A549 (cell line): ENCODE measurements around the gene SCML1. TPM values are rescaled to one million over a fixed set of nuclear protein-coding genes. Genes with fewer than 3 reads are reported as not detected.

Source experiments
- ATAC-seq, 2 experiments: fragments of 200-7000 bp in 1 of 2; fragments of >200 bp in 1 of 2; cut with Nextera tagmentation in 1 of 2; cut with Tn5 transposase in 1 of 2; 3 replicates each; pipeline versions ENCODE4 v1.8.0 to v1.9.1; 2018 to 2020; ENCODE audit warnings: mild to moderate bottlenecking in 1 of 2, moderate library complexity in 1 of 2
- CTCF ChIA-PET: fragments of 300-600 bp; sonication (Branson Sonifier 250); formaldehyde crosslinking; extraction: SDS; loops from one replicate; lab custom pipeline; 2021; ENCODE audit warnings: antibody characterized with exemption, inconsistent platforms; lab: Yijun Ruan, JAX
- POLR2A ChIA-PET: fragments of 350-600 bp; formaldehyde crosslinking; extraction: SDS; loops from one replicate; lab custom pipeline; 2021; ENCODE audit warnings: antibody characterized with exemption, inconsistent platforms; lab: Yijun Ruan, JAX
- DNase-seq, 2 experiments: peaks; one replicate each; pipeline versions ENCODE4 v3.0.0 to v3.0.0-alpha.2; 2011 to 2016; ENCODE audit warnings: low read depth in 1 of 2, low spot score in 1 of 2
- FAIRE-seq: peaks from 2 replicates; lab custom pipeline; 2011; peaks lifted over from hg19 to GRCh38; lab: Jason Lieb, UNC
- H3K27ac ChIP-seq, 2 experiments: fragments of >200 bp; sonication (Bioruptor Twin); formaldehyde crosslinking; 3 replicates each; pipeline ENCODE4 v1.5.1; 2016 to 2017
- H3K4me1 ChIP-seq: fragments of >200 bp; sonication (Bioruptor Twin); formaldehyde crosslinking; 3 replicates; pipeline ENCODE4 v1.6.1; 2016
- H3K4me2 ChIP-seq: fragments of >200 bp; sonication (Bioruptor Twin); formaldehyde crosslinking; 3 replicates; pipeline ENCODE4 v1.6.1; 2016
- H3K4me3 ChIP-seq: fragments of >200 bp; sonication (Bioruptor Twin); formaldehyde crosslinking; 3 replicates; pipeline ENCODE4 v1.5.1; 2016
- H3K9me3 ChIP-seq: fragments of >200 bp; sonication (Bioruptor Twin); formaldehyde crosslinking; 3 replicates; pipeline ENCODE4 v1.6.1; 2016
- BHLHE40 ChIP-seq: IDR thresholded peaks from 2 replicates; pipeline ENCODE4 v1.6.1; 2012; ENCODE audit warnings: low read depth, low read length, inconsistent platforms
- CEBPB ChIP-seq, 2 experiments: fragments of >200 bp in 1 of 2; sonication (Bioruptor Twin) in 1 of 2; formaldehyde crosslinking in 1 of 2; IDR thresholded peaks; 2 replicates each; pipeline ENCODE4 v1.6.1; 2012 to 2016
- CHD2 ChIP-seq: fragments of 150-350 bp; IDR thresholded peaks from 2 replicates; pipeline ENCODE4 v1.6.1; 2014; ENCODE audit warnings: low read length; ENCODE audit not compliant: partially characterized antibody
- CHD4 ChIP-seq: fragments of 200-600 bp; sonication (generic); IDR thresholded peaks from 2 replicates; pipeline ENCODE4 v1.6.1; 2016; ENCODE audit warnings: antibody characterized with exemption, mild to moderate bottlenecking, borderline replicate concordance
- EP300 ChIP-seq, 2 experiments: fragments of >200 bp; sonication (Bioruptor Twin); formaldehyde crosslinking; IDR thresholded peaks; 2 replicates in 1 of 2; 3 replicates in 1 of 2; pipeline ENCODE4 v1.6.1; 2016 to 2017
- GATA3 ChIP-seq: IDR thresholded peaks from 2 replicates; pipeline ENCODE4 v1.6.1; 2012; ENCODE audit warnings: borderline replicate concordance
- HEYL ChIP-seq: fragments of 250-450 bp; sonication (Bioruptor Pico); IDR thresholded peaks from 2 replicates; pipeline ENCODE4 v1.8.0; 2021; ENCODE audit warnings: mild to moderate bottlenecking, moderate library complexity
- HOXA7 ChIP-seq: fragments of 250-450 bp; sonication (Bioruptor Pico); IDR thresholded peaks from 2 replicates; pipeline ENCODE4 v1.5.0; 2020; ENCODE audit warnings: mild to moderate bottlenecking, moderate library complexity
- KDM5A ChIP-seq: fragments of 200-600 bp; sonication (generic); IDR thresholded peaks from 2 replicates; pipeline ENCODE4 v1.6.1; 2016; ENCODE audit warnings: antibody characterized with exemption, mild to moderate bottlenecking
- MAZ ChIP-seq: fragments of 150-350 bp; IDR thresholded peaks from 2 replicates; pipeline ENCODE4 v1.6.1; 2014; ENCODE audit warnings: antibody characterized with exemption, low read depth, low read length, borderline replicate concordance
- NFE2L2 ChIP-seq: fragments of 150-350 bp; conservative IDR thresholded peaks from 2 replicates; pipeline ENCODE4 v1.6.1; 2014; ENCODE audit warnings: low read length
- NPAS2 ChIP-seq: fragments of 250-450 bp; sonication (Bioruptor Pico); IDR thresholded peaks from 2 replicates; pipeline ENCODE4 v1.8.0; 2022; ENCODE audit warnings: mild to moderate bottlenecking, moderate library complexity, borderline replicate concordance
- PHF8 ChIP-seq: fragments of 200-600 bp; sonication (generic); IDR thresholded peaks from 2 replicates; pipeline ENCODE4 v1.6.1; 2016; ENCODE audit warnings: low read depth, mild to moderate bottlenecking, antibody characterized with exemption, moderate library complexity, borderline replicate concordance
- POLR2AphosphoS2 ChIP-seq: conservative IDR thresholded peaks from 2 replicates; pipeline ENCODE4 v1.6.1; 2012; ENCODE audit warnings: low read length, improper control_type of control experiment, inconsistent platforms
- RARB ChIP-seq: fragments of 250-450 bp; sonication (Bioruptor Pico); IDR thresholded peaks from 2 replicates; pipeline ENCODE4 v1.8.0; 2021; ENCODE audit warnings: mild to moderate bottlenecking, moderate library complexity
- RCOR1 ChIP-seq: fragments of 150-350 bp; IDR thresholded peaks from 2 replicates; pipeline ENCODE4 v1.6.1; 2014; ENCODE audit warnings: antibody characterized with exemption, low read length, low read depth
- RFX5 ChIP-seq: fragments of 450-650 bp; IDR thresholded peaks from 2 replicates; pipeline ENCODE4 v1.7.1; 2014; ENCODE audit warnings: antibody characterized with exemption, mild to moderate bottlenecking, moderate library complexity
- TP53 ChIP-seq: fragments of 250-450 bp; sonication (Bioruptor Pico); IDR thresholded peaks from 2 replicates; pipeline ENCODE4 v1.5.0; 2021; ENCODE audit warnings: mild to moderate bottlenecking, moderate library complexity
- ZFP36 ChIP-seq: fragments of 450-650 bp; IDR thresholded peaks from 2 replicates; pipeline ENCODE4 v1.6.1; 2014; ENCODE audit warnings: borderline replicate concordance; ENCODE audit not compliant: partially characterized antibody
- WGBS: methylation state at CpG from one replicate; pipeline ENCODE4 v1.1.6; 2017; ENCODE audit errors: missing lambda C conversion rate; 5-methylcytosine and 5-hydroxymethylcytosine counted together
- polyA plus RNA-seq, 4 experiments: library from polyadenylated mRNA; depleted of rRNA in 3 of 4; stranded (reverse); fragments of >200 nt; fragmentation: RNase III in 1 of 4; extraction: RNeasy Plus Mini Kit Qiagen cat#74134 plus additional on column Dnase treatment in 1 of 4; gene quantifications; 2 replicates in 3 of 4; 3 replicates in 1 of 4; pipeline ENCODE4 v1.2.3, GENCODE V29; 2011 to 2017
- TF ChIP-seq, protein P1 (sequence below): IDR thresholded peaks from 2 replicates; pipeline ENCODE4 v1.6.1; 2012; ENCODE audit warnings: low read depth, borderline replicate concordance
- TF ChIP-seq, protein P2 (sequence below): fragments of 150-350 bp; IDR thresholded peaks from 2 replicates; pipeline ENCODE4 v1.6.1; 2014; ENCODE audit warnings: low read depth, mild to moderate bottlenecking, low read length
- TF ChIP-seq, protein P3 (sequence below): fragments of 250-450 bp; sonication (Bioruptor Pico); IDR thresholded peaks from 2 replicates; pipeline ENCODE4 v1.5.0; 2021; ENCODE audit warnings: mild to moderate bottlenecking, moderate library complexity, borderline replicate concordance
- TF ChIP-seq, protein P4 (sequence below): fragments of >200 bp; sonication (Bioruptor Twin); formaldehyde crosslinking; IDR thresholded peaks from 2 replicates; pipeline ENCODE4 v1.6.1; 2016
- TF ChIP-seq, protein P5 (sequence below): fragments of 200-600 bp; sonication (generic); IDR thresholded peaks from 2 replicates; pipeline ENCODE4 v1.6.1; 2016; ENCODE audit warnings: antibody characterized with exemption, mild to moderate bottlenecking, moderate library complexity
- TF ChIP-seq, protein P6 (sequence below): fragments of >200 bp; sonication (Bioruptor Twin); formaldehyde crosslinking; IDR thresholded peaks from 3 replicates; pipeline ENCODE4 v1.6.1; 2016

Gene SCML1
- polyA plus RNA-seq, 2 of the 4 experiments (the other 2 are of a cell fraction) = 4.9 to 13.3 TPM

DNA sequence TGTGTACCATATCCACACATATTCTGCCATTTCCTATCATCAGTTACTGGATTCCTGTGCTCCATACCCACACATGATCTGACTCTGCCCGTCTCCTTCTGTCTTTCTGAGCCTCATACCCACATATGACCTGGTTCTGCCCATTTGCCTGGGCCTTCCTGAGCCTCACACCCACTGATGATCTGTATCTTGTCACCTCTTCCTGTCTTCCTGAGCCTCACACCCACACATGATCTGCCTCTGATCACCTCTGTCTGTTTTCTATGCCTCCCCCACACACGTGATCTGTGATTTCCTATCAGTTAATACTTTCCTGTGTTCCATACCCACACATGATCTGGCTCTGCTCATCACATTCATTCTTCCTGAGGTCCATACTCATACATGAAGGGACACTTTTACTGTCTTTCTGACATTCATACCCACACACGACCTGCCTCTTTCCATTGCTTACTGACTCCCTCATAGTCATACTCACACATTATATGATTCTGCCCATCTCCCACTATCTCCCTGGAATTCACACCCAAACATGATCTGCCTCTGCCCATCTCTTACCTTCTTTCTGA lies 32.5 kb downstream of the SCML1 start:
- ChIA-PET POLR2A (no interaction called here), CTCF (no interaction called here)
- H3K27ac ChIP-seq = no peak overlapping the region
- no peak for DNase-seq
- 2% methylated on average over 3 of the region's 3 CpGs for WGBS
- no peak for TF ChIP-seq KDM5A
- no peak for TF ChIP-seq EP300 (IDR thresholded peaks at IDR 0.05)
- TF ChIP-seq BHLHE40 = no peak
- no peak for TF ChIP-seq ZFP36
- no peak for TF ChIP-seq CHD2
- no peak for TF ChIP-seq CEBPB (IDR thresholded peaks at IDR 0.05)
- TF ChIP-seq NPAS2 (CRISPR knock-in tag) = no peak
- no peak for TF ChIP-seq POLR2AphosphoS2
- no peak for TF ChIP-seq RFX5
- TF ChIP-seq MAZ = no peak
- TF ChIP-seq, protein P1, sequence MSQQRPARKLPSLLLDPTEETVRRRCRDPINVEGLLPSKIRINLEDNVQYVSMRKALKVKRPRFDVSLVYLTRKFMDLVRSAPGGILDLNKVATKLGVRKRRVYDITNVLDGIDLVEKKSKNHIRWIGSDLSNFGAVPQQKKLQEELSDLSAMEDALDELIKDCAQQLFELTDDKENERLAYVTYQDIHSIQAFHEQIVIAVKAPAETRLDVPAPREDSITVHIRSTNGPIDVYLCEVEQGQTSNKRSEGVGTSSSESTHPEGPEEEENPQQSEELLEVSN = no peak
- TF ChIP-seq TP53 = no peak
- TF ChIP-seq, protein P2, sequence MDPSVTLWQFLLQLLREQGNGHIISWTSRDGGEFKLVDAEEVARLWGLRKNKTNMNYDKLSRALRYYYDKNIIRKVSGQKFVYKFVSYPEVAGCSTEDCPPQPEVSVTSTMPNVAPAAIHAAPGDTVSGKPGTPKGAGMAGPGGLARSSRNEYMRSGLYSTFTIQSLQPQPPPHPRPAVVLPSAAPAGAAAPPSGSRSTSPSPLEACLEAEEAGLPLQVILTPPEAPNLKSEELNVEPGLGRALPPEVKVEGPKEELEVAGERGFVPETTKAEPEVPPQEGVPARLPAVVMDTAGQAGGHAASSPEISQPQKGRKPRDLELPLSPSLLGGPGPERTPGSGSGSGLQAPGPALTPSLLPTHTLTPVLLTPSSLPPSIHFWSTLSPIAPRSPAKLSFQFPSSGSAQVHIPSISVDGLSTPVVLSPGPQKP = no peak
- TF ChIP-seq, protein P3, sequence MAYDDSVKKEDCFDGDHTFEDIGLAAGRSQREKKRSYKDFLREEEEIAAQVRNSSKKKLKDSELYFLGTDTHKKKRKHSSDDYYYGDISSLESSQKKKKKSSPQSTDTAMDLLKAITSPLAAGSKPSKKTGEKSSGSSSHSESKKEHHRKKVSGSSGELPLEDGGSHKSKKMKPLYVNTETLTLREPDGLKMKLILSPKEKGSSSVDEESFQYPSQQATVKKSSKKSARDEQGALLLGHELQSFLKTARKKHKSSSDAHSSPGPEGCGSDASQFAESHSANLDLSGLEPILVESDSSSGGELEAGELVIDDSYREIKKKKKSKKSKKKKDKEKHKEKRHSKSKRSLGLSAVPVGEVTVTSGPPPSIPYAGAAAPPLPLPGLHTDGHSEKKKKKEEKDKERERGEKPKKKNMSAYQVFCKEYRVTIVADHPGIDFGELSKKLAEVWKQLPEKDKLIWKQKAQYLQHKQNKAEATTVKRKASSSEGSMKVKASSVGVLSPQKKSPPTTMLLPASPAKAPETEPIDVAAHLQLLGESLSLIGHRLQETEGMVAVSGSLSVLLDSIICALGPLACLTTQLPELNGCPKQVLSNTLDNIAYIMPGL (CRISPR knock-in tag) = no peak
- TF ChIP-seq HOXA7 (CRISPR knock-in tag) = no peak
- TF ChIP-seq RCOR1 = no peak
- TF ChIP-seq, protein P4, sequence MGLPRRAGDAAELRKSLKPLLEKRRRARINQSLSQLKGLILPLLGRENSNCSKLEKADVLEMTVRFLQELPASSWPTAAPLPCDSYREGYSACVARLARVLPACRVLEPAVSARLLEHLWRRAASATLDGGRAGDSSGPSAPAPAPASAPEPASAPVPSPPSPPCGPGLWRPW = no peak
- TF ChIP-seq, protein P5, sequence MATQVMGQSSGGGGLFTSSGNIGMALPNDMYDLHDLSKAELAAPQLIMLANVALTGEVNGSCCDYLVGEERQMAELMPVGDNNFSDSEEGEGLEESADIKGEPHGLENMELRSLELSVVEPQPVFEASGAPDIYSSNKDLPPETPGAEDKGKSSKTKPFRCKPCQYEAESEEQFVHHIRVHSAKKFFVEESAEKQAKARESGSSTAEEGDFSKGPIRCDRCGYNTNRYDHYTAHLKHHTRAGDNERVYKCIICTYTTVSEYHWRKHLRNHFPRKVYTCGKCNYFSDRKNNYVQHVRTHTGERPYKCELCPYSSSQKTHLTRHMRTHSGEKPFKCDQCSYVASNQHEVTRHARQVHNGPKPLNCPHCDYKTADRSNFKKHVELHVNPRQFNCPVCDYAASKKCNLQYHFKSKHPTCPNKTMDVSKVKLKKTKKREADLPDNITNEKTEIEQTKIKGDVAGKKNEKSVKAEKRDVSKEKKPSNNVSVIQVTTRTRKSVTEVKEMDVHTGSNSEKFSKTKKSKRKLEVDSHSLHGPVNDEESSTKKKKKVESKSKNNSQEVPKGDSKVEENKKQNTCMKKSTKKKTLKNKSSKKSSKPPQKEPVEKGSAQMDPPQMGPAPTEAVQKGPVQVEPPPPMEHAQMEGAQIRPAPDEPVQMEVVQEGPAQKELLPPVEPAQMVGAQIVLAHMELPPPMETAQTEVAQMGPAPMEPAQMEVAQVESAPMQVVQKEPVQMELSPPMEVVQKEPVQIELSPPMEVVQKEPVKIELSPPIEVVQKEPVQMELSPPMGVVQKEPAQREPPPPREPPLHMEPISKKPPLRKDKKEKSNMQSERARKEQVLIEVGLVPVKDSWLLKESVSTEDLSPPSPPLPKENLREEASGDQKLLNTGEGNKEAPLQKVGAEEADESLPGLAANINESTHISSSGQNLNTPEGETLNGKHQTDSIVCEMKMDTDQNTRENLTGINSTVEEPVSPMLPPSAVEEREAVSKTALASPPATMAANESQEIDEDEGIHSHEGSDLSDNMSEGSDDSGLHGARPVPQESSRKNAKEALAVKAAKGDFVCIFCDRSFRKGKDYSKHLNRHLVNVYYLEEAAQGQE = no peak
- TF ChIP-seq, all 56 proteins: peak for 0
- FAIRE-seq (no peak), ATAC-seq (no peak)
- Histone ChIP-seq H3K4me1 (no peaks in the 10 kb centered on the region), H3K9me3 (no peaks in the 10 kb centered on the region), H3K4me3 (no peak overlapping the region), H3K4me2 (no peak overlapping the region)

DNA sequence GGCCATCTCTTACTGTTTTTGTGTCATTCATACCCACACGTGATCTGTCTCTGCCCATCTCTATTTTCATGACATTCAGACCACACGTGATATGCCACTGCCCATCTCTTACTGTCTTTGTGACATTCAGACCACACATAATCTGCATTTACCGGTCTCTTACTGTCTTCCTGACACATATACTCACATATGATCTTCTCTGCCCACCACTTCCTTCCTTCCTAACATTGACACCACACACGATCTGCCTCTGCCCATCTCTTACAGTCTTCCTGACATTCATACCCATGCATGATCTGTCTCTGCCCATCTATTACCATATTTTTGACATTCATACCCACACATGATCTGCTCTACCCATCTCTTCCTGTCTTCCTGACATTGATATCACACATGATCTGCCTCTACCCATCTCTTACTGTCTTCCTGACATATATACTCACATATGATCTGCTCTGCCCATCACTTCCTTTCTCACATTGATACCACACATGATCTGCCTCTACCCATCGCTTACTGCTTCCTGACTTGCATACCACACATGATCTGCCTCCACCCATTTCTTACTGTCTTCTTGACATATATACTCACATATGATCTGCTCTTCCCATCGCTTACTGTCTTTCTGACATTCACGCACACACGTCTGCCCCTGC lies 36.1 kb downstream of the SCML1 start:
- 31% methylated on average over 8 of the region's 8 CpGs for WGBS
- no peak overlapping the region for H3K4me3 ChIP-seq
- no peaks in the 10 kb centered on the region for H3K4me1 ChIP-seq
- no peak for FAIRE-seq
- CTCF ChIA-PET = no interaction called here
- H3K9me3 ChIP-seq = no peaks in the 10 kb centered on the region
- no peak for DNase-seq
- POLR2A ChIA-PET = no interaction called here
- no peak for ATAC-seq
- no peak overlapping the region for H3K4me2 ChIP-seq
- H3K27ac ChIP-seq = no peak overlapping the region
- TF ChIP-seq, protein P6, sequence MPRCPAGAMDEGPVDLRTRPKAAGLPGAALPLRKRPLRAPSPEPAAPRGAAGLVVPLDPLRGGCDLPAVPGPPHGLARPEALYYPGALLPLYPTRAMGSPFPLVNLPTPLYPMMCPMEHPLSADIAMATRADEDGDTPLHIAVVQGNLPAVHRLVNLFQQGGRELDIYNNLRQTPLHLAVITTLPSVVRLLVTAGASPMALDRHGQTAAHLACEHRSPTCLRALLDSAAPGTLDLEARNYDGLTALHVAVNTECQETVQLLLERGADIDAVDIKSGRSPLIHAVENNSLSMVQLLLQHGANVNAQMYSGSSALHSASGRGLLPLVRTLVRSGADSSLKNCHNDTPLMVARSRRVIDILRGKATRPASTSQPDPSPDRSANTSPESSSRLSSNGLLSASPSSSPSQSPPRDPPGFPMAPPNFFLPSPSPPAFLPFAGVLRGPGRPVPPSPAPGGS = no peak
- TF ChIP-seq, protein P3 (CRISPR knock-in tag) = no peak
- no peak for TF ChIP-seq CHD4
- TF ChIP-seq GATA3 = no peak
- no peak for TF ChIP-seq HEYL (CRISPR knock-in tag)
- TF ChIP-seq NFE2L2 = no peak
- TF ChIP-seq PHF8 = no peak
- no peak for TF ChIP-seq CEBPB (IDR thresholded peaks at IDR 0.05)
- no peak for TF ChIP-seq MAZ
- TF ChIP-seq RARB = no peak
- TF ChIP-seq HOXA7 (CRISPR knock-in tag) = no peak
